Stimulated activated naive CD8-positive, alpha-beta T cell treated with anti-CD3 and anti-CD28 coated beads, Interleukin-15, Interleukin-2, amounts not matched to agents 100 ng/mL and 50 ng/mL, for 24 hours (primary cell): Measurements from ENCODE around the gene SPAM1.

Experiments used
- H3K27ac Mint-ChIP-seq: one replicate; pipeline ENCODE4 v1.8.0; 2021; ENCODE audit warnings: mild to moderate bottlenecking, mixed read lengths
- H3K27me3 Mint-ChIP-seq: one replicate; pipeline ENCODE4 v1.8.0; 2021; ENCODE audit warnings: mixed read lengths
- H3K36me3 Mint-ChIP-seq: one replicate; pipeline ENCODE4 v1.8.0; 2021; ENCODE audit warnings: low read depth, mixed read lengths
- H3K4me1 Mint-ChIP-seq: one replicate; pipeline ENCODE4 v1.8.0; 2021; ENCODE audit warnings: low read depth, mixed read lengths
- H3K4me3 Mint-ChIP-seq: one replicate; pipeline ENCODE4 v1.8.0; 2021; ENCODE audit warnings: mild to moderate bottlenecking, mixed read lengths
- H3K9me3 Mint-ChIP-seq: one replicate; pipeline ENCODE4 v1.8.0; 2021; ENCODE audit warnings: mixed read lengths

SPAM1 gene

GRCh38 chr7:123935436-123936381 is 10.7 kb downstream of the SPAM1 start:
- H3K27me3 Mint-ChIP-seq, result peaks cover 5% of the 10 kb centered on the region
- H3K4me1 Mint-ChIP-seq, result no peaks in the 10 kb centered on the region
- no peaks in the 10 kb centered on the region for H3K36me3 Mint-ChIP-seq
- H3K4me3 Mint-ChIP-seq, result no peak overlapping the region
- peaks cover 7% of the 10 kb centered on the region for H3K9me3 Mint-ChIP-seq
- no peak overlapping the region for H3K27ac Mint-ChIP-seq

DNA sequence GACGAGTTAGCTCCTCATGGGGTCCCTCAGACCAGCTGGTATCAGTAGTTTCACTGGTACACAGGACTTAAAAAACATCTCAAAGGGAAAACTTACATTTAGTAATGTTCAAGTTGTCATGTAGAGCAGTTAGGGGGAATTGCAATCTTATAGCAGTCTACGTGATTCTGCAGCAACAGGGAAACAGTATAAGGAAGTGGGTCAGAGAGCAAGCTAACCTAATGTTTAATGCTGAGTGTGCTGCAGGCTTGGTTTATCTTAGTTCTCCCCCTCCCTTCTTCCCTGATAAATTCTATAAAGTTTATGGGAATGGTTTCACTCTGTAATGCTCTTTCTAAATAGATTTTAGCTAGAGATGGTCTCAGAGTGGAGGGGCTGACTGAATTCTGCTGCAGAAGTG is 11.3 kb downstream of the SPAM1 start:
- Mint-ChIP-seq H3K27me3 (peaks cover 5% of the 10 kb centered on the region), H3K9me3 (peaks cover 7% of the 10 kb centered on the region), H3K36me3 (no peaks in the 10 kb centered on the region), H3K27ac (no peak overlapping the region), H3K4me3 (no peak overlapping the region), H3K4me1 (no peaks in the 10 kb centered on the region)

- Mint-ChIP-seq H3K36me3 (no peaks in the 10 kb centered on the region), H3K4me3 (no peak overlapping the region)
Measured at GRCh38 chr7:123939784-123940183, 14.7 kb downstream of the SPAM1 start.

DNA sequence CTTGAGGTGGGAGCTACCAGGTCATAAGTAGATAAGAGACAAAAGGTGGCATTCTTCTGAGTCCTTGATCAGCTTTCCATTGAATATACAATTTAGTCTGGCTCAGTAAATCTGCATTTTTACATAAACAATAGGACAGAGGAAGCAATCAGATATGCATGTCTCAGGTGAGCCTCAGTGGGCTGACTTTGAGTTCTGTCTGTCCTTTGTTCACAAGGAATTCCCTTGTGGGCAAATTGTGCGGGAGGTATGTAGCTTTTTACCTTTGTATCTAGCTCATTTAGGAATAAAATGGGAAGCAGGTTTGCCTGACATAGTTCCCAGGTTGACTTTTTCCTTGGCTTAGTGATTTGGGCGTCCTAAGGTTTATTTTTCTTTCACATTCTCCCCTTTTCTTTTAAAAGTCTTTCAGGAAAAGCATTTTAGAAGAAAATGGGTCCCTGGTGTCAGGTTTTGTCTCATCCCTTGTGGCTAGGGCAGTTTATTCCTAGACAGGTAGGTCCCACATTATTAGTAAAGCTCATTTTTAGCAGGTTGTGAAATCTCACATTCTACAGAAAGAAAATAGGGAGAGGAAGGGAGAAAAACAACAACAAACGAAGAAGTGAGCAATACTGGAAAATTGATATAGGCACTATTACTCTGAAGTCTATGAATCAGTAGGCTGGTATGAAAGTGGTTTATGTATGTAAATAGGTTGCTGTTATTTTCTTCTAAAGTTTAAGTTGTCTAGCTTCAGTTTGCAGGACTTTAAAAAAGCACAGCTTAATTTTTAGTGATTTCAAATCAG is 16.5 kb downstream of the SPAM1 start:
- Mint-ChIP-seq H3K4me3 (no peak overlapping the region), H3K4me1 (no peaks in the 10 kb centered on the region), H3K27me3 (peaks cover 5% of the 10 kb centered on the region), H3K27ac (no peak overlapping the region), H3K36me3 (no peaks in the 10 kb centered on the region), H3K9me3 (peaks cover 4% of the 10 kb centered on the region)

More at GRCh38 chr7:123939784-123940183, 14.7 kb downstream of the SPAM1 start:
- H3K27ac Mint-ChIP-seq, result no peak overlapping the region
- peaks cover 5% of the 10 kb centered on the region for H3K27me3 Mint-ChIP-seq
- peaks cover 7% of the 10 kb centered on the region for H3K9me3 Mint-ChIP-seq
- H3K4me1 Mint-ChIP-seq, result no peaks in the 10 kb centered on the region

GRCh38 chr7:123944395-123944794 is 19.4 kb downstream of the SPAM1 start:
- H3K27ac Mint-ChIP-seq, result no peak overlapping the region
- no peaks in the 10 kb centered on the region for H3K9me3 Mint-ChIP-seq
- no peaks in the 10 kb centered on the region for H3K36me3 Mint-ChIP-seq
- no peaks in the 10 kb centered on the region for H3K4me1 Mint-ChIP-seq
- no peak overlapping the region for H3K4me3 Mint-ChIP-seq
- H3K27me3 Mint-ChIP-seq, result peaks cover 5% of the 10 kb centered on the region

DNA sequence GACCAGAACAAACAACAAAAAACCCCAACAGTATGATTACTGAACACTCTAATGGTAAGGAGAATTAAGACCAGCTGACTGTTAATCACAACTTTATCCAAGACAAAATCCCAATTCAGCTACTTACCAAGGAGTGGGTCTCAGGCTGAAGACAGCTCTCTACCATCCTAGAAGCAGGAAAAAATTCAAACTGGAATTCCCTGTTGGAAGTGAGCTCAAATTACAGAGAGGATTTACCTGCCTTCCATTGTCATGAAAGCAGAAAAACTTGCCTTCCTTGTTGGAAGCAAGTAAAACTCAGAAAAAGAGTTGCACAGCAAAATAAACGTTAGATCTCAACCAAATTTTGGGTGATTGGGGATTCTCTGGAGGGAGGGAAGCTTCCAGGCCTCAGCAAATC is 20.9 kb downstream of the SPAM1 start:
- Mint-ChIP-seq H3K27me3 (peaks cover 4% of the 10 kb centered on the region), H3K4me3 (no peak overlapping the region), H3K4me1 (no peaks in the 10 kb centered on the region), H3K9me3 (no peaks in the 10 kb centered on the region), H3K27ac (no peak overlapping the region), H3K36me3 (no peaks in the 10 kb centered on the region)

- H3K36me3 Mint-ChIP-seq, result no peaks in the 10 kb centered on the region
- no peak overlapping the region for H3K27ac Mint-ChIP-seq
- H3K9me3 Mint-ChIP-seq, result peaks cover 4% of the 10 kb centered on the region
- peaks cover 8% of the 10 kb centered on the region for H3K27me3 Mint-ChIP-seq
- H3K4me3 Mint-ChIP-seq, result no peak overlapping the region
- no peaks in the 10 kb centered on the region for H3K4me1 Mint-ChIP-seq
Measured at GRCh38 chr7:123948136-123948535, 23.1 kb downstream of the SPAM1 start.

DNA sequence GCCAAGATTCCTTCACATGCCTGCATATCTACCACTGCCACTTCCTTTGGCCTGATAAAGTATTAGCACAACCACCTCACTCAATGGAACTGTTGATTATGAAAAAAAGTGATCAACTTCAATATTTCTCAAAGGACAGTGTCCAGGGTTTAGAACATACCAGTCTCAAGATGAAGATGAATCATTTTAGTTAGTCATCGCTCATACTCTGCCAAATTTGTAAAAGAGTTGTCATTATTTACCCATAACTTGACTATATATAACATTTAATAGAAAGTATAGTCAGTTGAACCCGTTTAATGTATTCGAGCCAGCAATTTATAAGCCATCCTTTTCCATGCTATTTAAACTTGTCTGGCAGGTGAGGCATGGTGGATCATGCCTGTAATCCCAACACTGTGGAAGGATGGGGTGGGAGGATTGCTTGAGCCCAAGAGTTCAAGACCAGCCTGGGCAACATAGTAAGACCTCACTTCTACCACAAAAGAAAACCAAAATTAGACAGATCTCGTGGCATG is 33.2 kb downstream of the SPAM1 start:
- H3K27ac Mint-ChIP-seq, result no peak overlapping the region
- peaks cover 6% of the 10 kb centered on the region for H3K27me3 Mint-ChIP-seq
- H3K4me3 Mint-ChIP-seq, result no peak overlapping the region
- no peaks in the 10 kb centered on the region for H3K36me3 Mint-ChIP-seq
- H3K9me3 Mint-ChIP-seq, result no peaks in the 10 kb centered on the region
- H3K4me1 Mint-ChIP-seq, result no peaks in the 10 kb centered on the region

DNA sequence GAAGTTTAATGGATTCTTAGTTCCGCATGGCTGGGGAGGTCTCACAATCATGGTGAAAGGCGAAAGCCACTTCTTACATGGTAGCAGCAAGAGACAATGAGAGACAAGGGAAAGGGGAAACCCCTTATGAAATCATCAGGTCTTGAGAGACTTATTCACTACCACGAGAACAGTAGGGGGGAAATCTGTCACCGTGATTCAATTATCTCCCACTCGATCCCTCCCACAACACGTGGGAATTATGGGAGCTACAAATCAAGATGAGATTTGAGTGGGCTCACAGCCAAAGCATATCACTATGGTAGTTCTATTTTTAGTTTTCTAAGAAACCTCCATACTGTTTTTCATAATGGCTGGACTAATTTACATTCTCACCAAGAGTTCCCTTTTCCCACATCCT is 36.7 kb downstream of the SPAM1 start:
- no peaks in the 10 kb centered on the region for H3K27me3 Mint-ChIP-seq
- H3K27ac Mint-ChIP-seq, result no peak overlapping the region
- no peak overlapping the region for H3K4me3 Mint-ChIP-seq
- no peaks in the 10 kb centered on the region for H3K9me3 Mint-ChIP-seq
- H3K4me1 Mint-ChIP-seq, result no peaks in the 10 kb centered on the region
- no peaks in the 10 kb centered on the region for H3K36me3 Mint-ChIP-seq

- H3K4me3 Mint-ChIP-seq, result no peak overlapping the region
- no peaks in the 10 kb centered on the region for H3K27me3 Mint-ChIP-seq
- no peaks in the 10 kb centered on the region for H3K36me3 Mint-ChIP-seq
- H3K27ac Mint-ChIP-seq, result no peak overlapping the region
- no peaks in the 10 kb centered on the region for H3K4me1 Mint-ChIP-seq
- H3K9me3 Mint-ChIP-seq, result no peaks in the 10 kb centered on the region
Measured at GRCh38 chr7:123966936-123967335, 41.9 kb downstream of the SPAM1 start.

- Mint-ChIP-seq H3K4me1 (no peaks in the 10 kb centered on the region), H3K4me3 (no peak overlapping the region), H3K27me3 (no peaks in the 10 kb centered on the region), H3K27ac (no peak overlapping the region), H3K36me3 (no peaks in the 10 kb centered on the region), H3K9me3 (peaks cover 3% of the 10 kb centered on the region)
Measured at GRCh38 chr7:123972045-123972444, 47.0 kb downstream of the SPAM1 start.

GRCh38 chr7:123972831-123973230 is 47.8 kb downstream of the SPAM1 start:
- Mint-ChIP-seq H3K36me3 (no peaks in the 10 kb centered on the region), H3K27ac (no peak overlapping the region), H3K4me3 (no peak overlapping the region), H3K27me3 (no peaks in the 10 kb centered on the region), H3K4me1 (no peaks in the 10 kb centered on the region), H3K9me3 (peaks cover 3% of the 10 kb centered on the region)

DNA sequence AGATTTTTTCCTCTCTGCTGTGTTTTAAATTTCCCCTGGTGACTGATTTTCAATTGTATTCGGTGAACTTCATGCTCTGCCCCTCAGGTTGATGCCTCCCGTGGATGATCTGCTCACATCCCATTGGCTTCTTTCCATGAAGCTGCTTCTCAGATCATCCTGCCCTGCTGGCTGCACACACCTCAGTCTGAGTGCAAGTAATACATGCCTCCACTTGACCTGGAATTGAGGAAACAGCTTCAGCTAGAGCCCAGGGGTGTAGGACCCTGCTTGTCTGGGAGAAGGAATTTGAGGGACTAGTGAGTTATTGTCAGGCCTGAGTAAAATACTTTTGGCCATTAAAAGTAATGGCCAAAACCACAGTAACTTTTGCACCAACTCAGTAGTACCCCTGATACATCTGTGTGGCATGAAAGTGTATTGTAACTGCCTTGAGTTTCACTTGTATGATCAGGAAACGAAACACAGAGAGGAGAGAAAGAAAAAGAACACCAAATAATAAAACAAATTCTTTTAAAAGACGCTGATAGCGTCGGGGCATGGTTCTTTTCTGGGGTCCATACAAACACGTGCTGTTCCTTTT is 49.4 kb downstream of the SPAM1 start:
- Mint-ChIP-seq H3K27ac (no peak overlapping the region), H3K4me3 (no peak overlapping the region), H3K4me1 (no peaks in the 10 kb centered on the region), H3K9me3 (peaks cover 3% of the 10 kb centered on the region), H3K27me3 (no peaks in the 10 kb centered on the region), H3K36me3 (no peaks in the 10 kb centered on the region)

GRCh38 chr7:123975084-123975483 is 50.0 kb downstream of the SPAM1 start:
- H3K27ac Mint-ChIP-seq, result no peak overlapping the region
- no peak overlapping the region for H3K4me3 Mint-ChIP-seq
- no peaks in the 10 kb centered on the region for H3K27me3 Mint-ChIP-seq
- no peaks in the 10 kb centered on the region for H3K4me1 Mint-ChIP-seq
- no peaks in the 10 kb centered on the region for H3K36me3 Mint-ChIP-seq
- peaks cover 3% of the 10 kb centered on the region for H3K9me3 Mint-ChIP-seq

- Mint-ChIP-seq H3K27me3 (no peaks in the 10 kb centered on the region), H3K4me3 (no peak overlapping the region), H3K9me3 (peaks cover 3% of the 10 kb centered on the region)
Measured at GRCh38 chr7:123977081-123977480, 52.0 kb downstream of the SPAM1 start.

More at GRCh38 chr7:123977081-123977480, 52.0 kb downstream of the SPAM1 start:
- H3K27ac Mint-ChIP-seq, result no peak overlapping the region
- no peaks in the 10 kb centered on the region for H3K36me3 Mint-ChIP-seq
- no peaks in the 10 kb centered on the region for H3K4me1 Mint-ChIP-seq
